MCF 10A (cell line): Measurements from ENCODE around the gene IQCH. TPM values are rescaled to one million over a fixed set of nuclear protein-coding genes. Genes with fewer than 3 reads are reported as not detected.
A peak's percentile ranks its signal among the peaks of the same experiment; 100 is the strongest.

ENCODE experiments used
- BruUV-seq: library from RNA; stranded (reverse); fragments of 400-500 nt; replicated peaks from 2 replicates; lab custom pipeline; 2021; lab: Mats Ljungman, UMichigan
- CTCF ChIA-PET: fragments of 300-600 bp; sonication (Branson Sonifier 250); formaldehyde crosslinking; extraction: SDS; loops from one replicate; lab custom pipeline; 2021; ENCODE audit warnings: antibody characterized with exemption, inconsistent platforms; lab: Yijun Ruan, JAX
- POLR2A ChIA-PET: fragments of 300-600, 350-650 bp; sonication (Branson Sonifier 250); formaldehyde crosslinking; extraction: SDS; loops from one replicate; lab custom pipeline; 2020; ENCODE audit warnings: antibody characterized with exemption, inconsistent platforms; lab: Yijun Ruan, JAX
- DNase-seq: peaks from one replicate; pipeline ENCODE4 v3.0.0-alpha.2; 2018; ENCODE audit not compliant: unreplicated experiment
- H3K27ac Mint-ChIP-seq: one replicate; pipeline ENCODE4 v1.8.0; 2022; ENCODE audit warnings: mild to moderate bottlenecking, low read depth, mixed read lengths; ENCODE audit not compliant: unreplicated experiment
- H3K27me3 Mint-ChIP-seq: one replicate; pipeline ENCODE4 v1.8.0; 2022; ENCODE audit warnings: mixed read lengths; ENCODE audit not compliant: insufficient read depth, unreplicated experiment
- H3K36me3 Mint-ChIP-seq: one replicate; pipeline ENCODE4 v1.8.0; 2022; ENCODE audit warnings: mild to moderate bottlenecking, moderate library complexity, mixed read lengths; ENCODE audit not compliant: insufficient read depth, unreplicated experiment
- H3K4me1 Mint-ChIP-seq: one replicate; pipeline ENCODE4 v1.8.0; 2022; ENCODE audit warnings: mixed read lengths; ENCODE audit not compliant: insufficient read depth, unreplicated experiment
- H3K4me3 Mint-ChIP-seq: one replicate; pipeline ENCODE4 v1.8.0; 2022; ENCODE audit warnings: mild to moderate bottlenecking, moderate library complexity, mixed read lengths; ENCODE audit not compliant: unreplicated experiment
- H3K9me3 Mint-ChIP-seq: one replicate; pipeline ENCODE4 v1.8.0; 2022; ENCODE audit warnings: mixed read lengths; ENCODE audit not compliant: unreplicated experiment
- intact Hi-C: fragments of 100-400 bp; cut with micrococcal nuclease; formaldehyde crosslinking; loops from 2 replicates; pipeline ENCODE4 v1.14.1; 2022
- total RNA-seq: library from RNA; stranded (reverse); gene quantifications from 2 replicates; pipeline ENCODE4 v1.2.3, GENCODE V29; 2022
- TF ChIP-seq, protein P1 (sequence below): fragments of 200-600 bp; IDR thresholded peaks from one replicate; pipeline ENCODE4 v1.8.0; 2022; ENCODE audit warnings: antibody characterized with exemption, mild to moderate bottlenecking; ENCODE audit not compliant: unreplicated experiment

The IQCH gene
- total RNA-seq, 1 experiment from 2014 or later: 5.0 TPM

DNA sequence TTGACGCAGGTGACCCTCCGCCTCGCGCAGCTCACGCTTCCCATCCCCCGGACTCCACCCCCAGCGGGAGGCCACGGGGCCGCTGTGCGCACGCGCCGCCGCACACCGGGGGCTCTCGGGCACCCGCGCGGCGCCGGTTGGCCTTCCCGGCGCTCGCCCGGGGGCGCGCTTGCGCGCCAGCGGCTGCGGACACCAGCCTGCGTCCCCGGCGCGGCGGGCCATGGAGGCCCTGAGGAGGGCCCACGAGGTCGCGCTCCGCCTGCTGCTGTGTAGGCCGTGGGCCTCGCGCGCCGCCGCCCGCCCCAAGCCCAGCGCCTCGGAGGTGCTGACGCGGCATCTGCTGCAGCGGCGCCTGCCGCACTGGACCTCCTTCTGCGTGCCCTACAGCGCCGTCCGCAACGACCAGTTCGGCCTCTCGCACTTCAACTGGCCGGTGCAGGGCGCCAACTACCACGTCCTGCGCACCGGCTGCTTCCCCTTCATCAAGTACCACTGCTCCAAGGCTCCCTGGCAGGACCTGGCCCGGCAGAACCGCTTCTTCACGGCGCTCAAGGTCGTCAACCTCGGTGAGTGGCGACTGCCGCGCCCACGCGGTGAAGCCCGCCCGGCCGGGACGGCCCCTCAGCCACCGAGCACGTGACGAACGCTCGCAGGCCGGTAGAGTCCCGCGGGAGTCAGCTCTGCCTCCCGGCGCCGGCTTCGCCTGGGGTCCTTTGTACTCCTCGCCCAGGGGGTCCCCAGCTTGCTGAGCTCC is 266.6 kb downstream of the IQCH start, which contains the start of gene C15orf61:
C15orf61 (plus strand) TSS at position 103 of the 754 bp plus-strand sequence; CDS start at position 221, 118 bp downstream.
- TF ChIP-seq, protein P1, sequence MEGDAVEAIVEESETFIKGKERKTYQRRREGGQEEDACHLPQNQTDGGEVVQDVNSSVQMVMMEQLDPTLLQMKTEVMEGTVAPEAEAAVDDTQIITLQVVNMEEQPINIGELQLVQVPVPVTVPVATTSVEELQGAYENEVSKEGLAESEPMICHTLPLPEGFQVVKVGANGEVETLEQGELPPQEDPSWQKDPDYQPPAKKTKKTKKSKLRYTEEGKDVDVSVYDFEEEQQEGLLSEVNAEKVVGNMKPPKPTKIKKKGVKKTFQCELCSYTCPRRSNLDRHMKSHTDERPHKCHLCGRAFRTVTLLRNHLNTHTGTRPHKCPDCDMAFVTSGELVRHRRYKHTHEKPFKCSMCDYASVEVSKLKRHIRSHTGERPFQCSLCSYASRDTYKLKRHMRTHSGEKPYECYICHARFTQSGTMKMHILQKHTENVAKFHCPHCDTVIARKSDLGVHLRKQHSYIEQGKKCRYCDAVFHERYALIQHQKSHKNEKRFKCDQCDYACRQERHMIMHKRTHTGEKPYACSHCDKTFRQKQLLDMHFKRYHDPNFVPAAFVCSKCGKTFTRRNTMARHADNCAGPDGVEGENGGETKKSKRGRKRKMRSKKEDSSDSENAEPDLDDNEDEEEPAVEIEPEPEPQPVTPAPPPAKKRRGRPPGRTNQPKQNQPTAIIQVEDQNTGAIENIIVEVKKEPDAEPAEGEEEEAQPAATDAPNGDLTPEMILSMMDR: no peak
- ChIA-PET POLR2A (interaction anchor here (0.6 to 5.0 kb wide), 27 partner anchors 9 to 758 kb away, joined by 3 to 91 read pairs (median 4); partner anchors contain the start of genes FEM1B and MAP2K5), CTCF (interaction anchor here (0.5 to 1.2 kb wide), 3 partner anchors 11 to 59 kb away, joined by 3 to 5 read pairs (median 4); no protein-coding TSS in a partner anchor)
- peaks cover 13% of the 10 kb centered on the region for H3K4me1 Mint-ChIP-seq
- peak within 1 kb of the TSS; percentile 59 for H3K27ac Mint-ChIP-seq
- H3K36me3 Mint-ChIP-seq: peaks cover 16% of the 10 kb centered on the region
- H3K9me3 Mint-ChIP-seq: no peaks in the 10 kb centered on the region
- BruUV-seq: no TSS peak
- DNase-seq: peak; percentile 90
- no peaks in the 10 kb centered on the region for H3K27me3 Mint-ChIP-seq
- intact Hi-C loops: loop anchor here (5.0 kb wide), 1 partner anchor 226 kb away; no protein-coding TSS in a partner anchor
- H3K4me3 Mint-ChIP-seq: peak within 1 kb of the TSS; percentile 74

DNA sequence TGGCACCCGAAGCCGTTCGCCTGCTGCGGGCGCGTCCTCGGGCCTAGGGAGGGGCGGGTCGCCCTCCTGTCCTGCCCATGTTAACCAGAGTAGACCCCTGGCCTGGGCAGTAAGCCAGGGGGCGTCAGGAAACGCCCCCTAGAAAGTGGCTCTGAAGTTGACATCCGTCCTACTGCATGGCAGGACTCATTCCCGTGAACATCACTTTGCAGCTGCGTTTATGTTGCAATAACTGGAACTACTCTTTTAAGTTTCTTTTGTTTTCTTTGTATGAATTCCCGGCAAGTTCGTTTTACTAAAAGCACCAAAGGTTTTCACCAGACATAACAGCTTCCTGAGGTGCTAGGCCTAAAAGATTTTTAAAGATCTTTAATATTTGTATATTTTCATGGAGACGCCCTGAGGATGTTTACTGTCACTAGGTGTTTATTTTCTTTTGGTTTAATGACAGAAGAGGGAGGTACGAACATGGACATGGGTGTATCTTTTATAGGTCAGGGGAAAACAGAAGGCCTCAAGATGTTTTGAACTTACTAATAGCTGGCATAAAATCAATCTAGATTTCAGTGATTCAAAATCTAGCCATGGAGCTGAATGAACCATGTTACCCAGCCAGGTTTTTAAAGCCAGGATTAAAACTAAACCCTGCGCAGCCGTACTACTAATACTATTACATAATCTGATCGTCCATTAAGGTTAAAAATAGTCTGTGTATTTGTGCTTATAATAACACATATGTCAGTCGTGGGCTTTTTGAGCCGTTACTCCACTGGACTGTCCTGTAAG is 267.4 kb downstream of the IQCH start:
- TSS peak; percentile 58 for BruUV-seq
- POLR2A ChIA-PET: interaction anchor here (0.6 to 5.0 kb wide), 23 partner anchors 8 to 759 kb away, joined by 3 to 91 read pairs (median 3); partner anchors contain the start of genes FEM1B, MAP2K5 and SMAD3
- CTCF ChIA-PET: interaction anchor here (0.9 kb wide), 1 partner anchor 11 kb away, joined by 3 read pairs; no protein-coding TSS in a partner anchor
- Mint-ChIP-seq H3K27ac (peak overlapping the region; percentile 59), H3K4me3 (peak overlapping the region; percentile 74), H3K9me3 (no peaks in the 10 kb centered on the region), H3K4me1 (peaks cover 13% of the 10 kb centered on the region), H3K36me3 (peaks cover 13% of the 10 kb centered on the region), H3K27me3 (no peaks in the 10 kb centered on the region)
- intact Hi-C loops: loop anchor here (5.0 kb wide), 1 partner anchor 225 kb away; no protein-coding TSS in a partner anchor
- peak; percentile 50 for DNase-seq
- TF ChIP-seq, protein P1: no peak

- H3K36me3 Mint-ChIP-seq: peaks cover 22% of the 10 kb centered on the region
- ChIA-PET POLR2A (interaction anchor here (1.7 to 2.3 kb wide), 3 partner anchors 10 to 18 kb away, joined by 7 to 35 read pairs (median 8); partner anchors contain the start of gene MAP2K5), CTCF (no interaction called here)
- H3K27me3 Mint-ChIP-seq: no peaks in the 10 kb centered on the region
- peak overlapping the region; percentile 74 for H3K4me3 Mint-ChIP-seq
- BruUV-seq: no TSS peak
- H3K4me1 Mint-ChIP-seq: peaks cover 13% of the 10 kb centered on the region
- H3K27ac Mint-ChIP-seq: peak overlapping the region; percentile 59
- H3K9me3 Mint-ChIP-seq: no peaks in the 10 kb centered on the region
- intact Hi-C loops: loop anchor here (5.0 kb wide), 1 partner anchor 224 kb away; no protein-coding TSS in a partner anchor
- TF ChIP-seq, protein P1: no peak
- DNase-seq: no peak
Observed at GRCh38 chr15:67523330-67523729, 268.7 kb downstream of the IQCH start.
